ENCODE data around the gene LCP2.

Gene LCP2

GRCh38 chr5:170297589-170298462 lies at the start of gene LCP2:
TSS of gene LCP2 (minus strand) at chr5:170297777. CDS start at chr5:170297611, 166 bp downstream.
- DNase-seq (ENCODE audit: low read depth in 2 of 2): no peak

- no peak for DNase-seq (ENCODE audit: low read depth in 2 of 2)
Measured at GRCh38 chr5:170347022-170347567, 49.5 kb upstream of the LCP2 start.

- no peak for DNase-seq (ENCODE audit: low read depth in 2 of 2)
Measured at GRCh38 chr5:170345971-170346370, 48.4 kb upstream of the LCP2 start.

- no peak for DNase-seq (ENCODE audit: low read depth in 2 of 2)
Measured at GRCh38 chr5:170343177-170343576, 45.6 kb upstream of the LCP2 start.

GRCh38 chr5:170342153-170342725 lies 44.7 kb upstream of the LCP2 start:
- no peak for DNase-seq (ENCODE audit: low read depth in 2 of 2)

GRCh38 chr5:170341545-170341944 lies 44.0 kb upstream of the LCP2 start:
- DNase-seq (ENCODE audit: low read depth in 2 of 2): no peak

GRCh38 chr5:170339780-170340167 lies 42.2 kb upstream of the LCP2 start:
- no peak for DNase-seq (ENCODE audit: low read depth in 2 of 2)

GRCh38 chr5:170338933-170339779 lies 41.6 kb upstream of the LCP2 start:
- DNase-seq (ENCODE audit: low read depth in 2 of 2): peak; percentile 53 to 55

- no peak for DNase-seq (ENCODE audit: low read depth in 2 of 2)
Measured at GRCh38 chr5:170338291-170338690, 40.7 kb upstream of the LCP2 start.

GRCh38 chr5:170337045-170337733 lies 39.6 kb upstream of the LCP2 start:
- no peak for DNase-seq (ENCODE audit: low read depth in 2 of 2)

- no peak for DNase-seq (ENCODE audit: low read depth in 2 of 2)
Measured at GRCh38 chr5:170336065-170336464, 38.5 kb upstream of the LCP2 start.

GRCh38 chr5:170334626-170335025 lies 37.0 kb upstream of the LCP2 start:
- DNase-seq (ENCODE audit: low read depth in 2 of 2): no peak

GRCh38 chr5:170333161-170333910 lies 35.8 kb upstream of the LCP2 start:
- peak; percentile 50 to 70 for DNase-seq (ENCODE audit: low read depth in 2 of 2)

GRCh38 chr5:170332058-170332457 lies 34.5 kb upstream of the LCP2 start:
- no peak for DNase-seq (ENCODE audit: low read depth in 2 of 2)

- no peak for DNase-seq (ENCODE audit: low read depth in 2 of 2)
Measured at GRCh38 chr5:170330568-170331054, 33.0 kb upstream of the LCP2 start.

GRCh38 chr5:170329524-170329923 lies 31.9 kb upstream of the LCP2 start:
- no peak for DNase-seq (ENCODE audit: low read depth in 2 of 2)

GRCh38 chr5:170327829-170328228 lies 30.3 kb upstream of the LCP2 start:
- no peak for DNase-seq (ENCODE audit: low read depth in 2 of 2)

GRCh38 chr5:170327168-170327567 lies 29.6 kb upstream of the LCP2 start:
- DNase-seq (ENCODE audit: low read depth in 2 of 2): no peak

GRCh38 chr5:170319301-170319700 lies 21.7 kb upstream of the LCP2 start:
- no peak for DNase-seq (ENCODE audit: low read depth in 2 of 2)

- DNase-seq (ENCODE audit: low read depth in 2 of 2): no peak
Measured at GRCh38 chr5:170317499-170317898, 19.9 kb upstream of the LCP2 start.

GRCh38 chr5:170316937-170317336 lies 19.4 kb upstream of the LCP2 start:
- DNase-seq (ENCODE audit: low read depth in 2 of 2): no peak

All from activated CD8-positive, alpha-beta memory T cell treated with anti-CD3 and anti-CD28 coated beads for 4 hours (primary cell).